Measurements from ENCODE around the gene PHF8. TPM values are rescaled to one million over a fixed set of nuclear protein-coding genes. Genes with fewer than 3 reads are reported as not detected.

Gene PHF8
- total RNA-seq, 2 experiments from 2014 or later, result 41.3 to 45.6 TPM

GRCh38 chrX:53939127-53939526 lies 105.1 kb downstream of the PHF8 start:
- no peaks in the 10 kb centered on the region for H3K9me3 Mint-ChIP-seq
- ATAC-seq (no peak), DNase-seq (no peak)
- H3K4me1 Mint-ChIP-seq (ENCODE audit: low read depth), result peaks cover 21% of the 10 kb centered on the region
- ChIA-PET CTCF (no interaction called here), POLR2A (no interaction called here)
- no peak overlapping the region for H3K4me3 Mint-ChIP-seq
- H3K27ac Mint-ChIP-seq, result no peak overlapping the region
- peaks cover 36% of the 10 kb centered on the region for H3K36me3 Mint-ChIP-seq (ENCODE audit: low read depth)
- H3K27me3 Mint-ChIP-seq, result no peaks in the 10 kb centered on the region
- intact Hi-C loops (cut with micrococcal nuclease), result no loop called here
- TF ChIP-seq, protein P1, sequence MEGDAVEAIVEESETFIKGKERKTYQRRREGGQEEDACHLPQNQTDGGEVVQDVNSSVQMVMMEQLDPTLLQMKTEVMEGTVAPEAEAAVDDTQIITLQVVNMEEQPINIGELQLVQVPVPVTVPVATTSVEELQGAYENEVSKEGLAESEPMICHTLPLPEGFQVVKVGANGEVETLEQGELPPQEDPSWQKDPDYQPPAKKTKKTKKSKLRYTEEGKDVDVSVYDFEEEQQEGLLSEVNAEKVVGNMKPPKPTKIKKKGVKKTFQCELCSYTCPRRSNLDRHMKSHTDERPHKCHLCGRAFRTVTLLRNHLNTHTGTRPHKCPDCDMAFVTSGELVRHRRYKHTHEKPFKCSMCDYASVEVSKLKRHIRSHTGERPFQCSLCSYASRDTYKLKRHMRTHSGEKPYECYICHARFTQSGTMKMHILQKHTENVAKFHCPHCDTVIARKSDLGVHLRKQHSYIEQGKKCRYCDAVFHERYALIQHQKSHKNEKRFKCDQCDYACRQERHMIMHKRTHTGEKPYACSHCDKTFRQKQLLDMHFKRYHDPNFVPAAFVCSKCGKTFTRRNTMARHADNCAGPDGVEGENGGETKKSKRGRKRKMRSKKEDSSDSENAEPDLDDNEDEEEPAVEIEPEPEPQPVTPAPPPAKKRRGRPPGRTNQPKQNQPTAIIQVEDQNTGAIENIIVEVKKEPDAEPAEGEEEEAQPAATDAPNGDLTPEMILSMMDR (IDR thresholded peaks at IDR 0.05), result no peak

DNA sequence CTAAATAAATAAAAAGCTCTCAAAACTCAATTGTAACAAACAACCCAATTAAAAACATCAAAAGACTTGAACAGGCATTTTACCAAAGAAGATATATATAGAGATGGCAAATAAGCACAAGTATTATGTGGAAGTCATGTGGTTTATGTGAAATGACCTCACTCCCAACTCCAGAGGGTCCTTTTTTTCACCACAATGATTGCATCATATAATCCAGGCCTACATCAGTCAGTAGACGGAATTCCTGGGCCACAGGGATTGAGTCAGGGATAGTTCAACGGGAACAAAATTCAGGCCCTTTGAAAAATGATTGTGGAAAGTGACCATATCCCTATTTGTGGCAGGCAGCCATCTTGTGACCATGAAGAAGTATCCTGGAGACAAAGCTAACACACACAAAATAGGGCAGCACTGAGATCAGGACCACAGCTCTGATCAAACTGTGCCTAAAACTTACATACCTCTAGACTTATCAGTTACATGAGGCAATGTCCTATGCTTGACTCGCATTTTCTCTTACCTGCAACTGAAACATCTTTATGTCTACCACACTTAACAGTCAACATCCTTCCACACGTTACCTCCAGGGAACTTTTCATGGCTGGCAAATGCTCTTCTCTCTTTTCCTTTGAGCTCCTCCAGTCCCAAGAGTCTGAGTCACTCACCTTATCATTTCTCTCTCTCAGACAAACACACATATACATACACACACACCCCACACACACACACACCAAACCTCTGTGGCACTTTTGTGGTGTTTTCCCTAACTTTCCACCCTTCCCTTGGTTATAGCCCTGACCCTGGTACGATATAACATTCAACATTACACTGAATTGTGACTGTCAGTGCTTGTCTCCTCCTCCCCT lies 113.5 kb downstream of the PHF8 start:
- Mint-ChIP-seq H3K36me3 (ENCODE audit: low read depth) (no peaks in the 10 kb centered on the region), H3K27ac (no peak overlapping the region), H3K4me3 (no peak overlapping the region), H3K4me1 (ENCODE audit: low read depth) (peaks cover 11% of the 10 kb centered on the region), H3K27me3 (no peaks in the 10 kb centered on the region), H3K9me3 (no peaks in the 10 kb centered on the region)
- ATAC-seq (peak; percentile 47), DNase-seq (no peak)
- ChIA-PET POLR2A (no interaction called here), CTCF (interaction anchor here (0.9 kb wide), 1 partner anchor 12 kb away, joined by 3 read pairs; no protein-coding TSS in a partner anchor)
- intact Hi-C loops (cut with micrococcal nuclease), result no loop called here
- TF ChIP-seq, protein P1 (IDR thresholded peaks at IDR 0.05), result no peak

- no peak for ATAC-seq
- DNase-seq, result no peak
- Mint-ChIP-seq H3K4me1 (ENCODE audit: low read depth) (peaks cover 3% of the 10 kb centered on the region), H3K27ac (no peak overlapping the region), H3K36me3 (ENCODE audit: low read depth) (no peaks in the 10 kb centered on the region), H3K27me3 (no peaks in the 10 kb centered on the region), H3K4me3 (no peak overlapping the region), H3K9me3 (no peaks in the 10 kb centered on the region)
- ChIA-PET CTCF (no interaction called here), POLR2A (no interaction called here)
- intact Hi-C loops (cut with micrococcal nuclease), result no loop called here
- TF ChIP-seq, protein P1 (IDR thresholded peaks at IDR 0.05), result no peak
These were observed 118.2 kb downstream of the PHF8 start for GRCh38 chrX:53926030-53926429.

DNA sequence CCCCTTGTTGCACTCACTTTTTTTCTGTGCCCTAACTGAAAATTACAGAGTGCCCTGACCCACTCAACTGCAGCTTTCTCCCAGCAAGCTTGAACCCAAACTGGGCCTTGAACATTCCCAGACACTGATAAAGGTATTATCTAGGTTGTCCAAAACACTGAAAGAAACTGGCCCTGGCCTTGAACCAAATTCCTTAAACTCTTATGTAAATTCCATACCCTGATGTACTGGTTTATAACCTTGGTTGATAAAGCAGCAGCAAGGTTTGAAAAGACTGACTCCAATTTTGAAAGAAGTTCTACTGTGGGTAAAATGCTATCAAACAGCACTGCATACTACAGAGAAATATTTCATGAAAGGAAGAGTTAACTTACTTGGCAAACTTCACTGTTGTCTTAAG lies 125.6 kb downstream of the PHF8 start:
- no peaks in the 10 kb centered on the region for H3K36me3 Mint-ChIP-seq (ENCODE audit: low read depth)
- intact Hi-C loops (cut with micrococcal nuclease), result no loop called here
- no peak overlapping the region for H3K4me3 Mint-ChIP-seq
- POLR2A ChIA-PET, result no interaction called here
- H3K9me3 Mint-ChIP-seq, result no peaks in the 10 kb centered on the region
- CTCF ChIA-PET, result no interaction called here
- ATAC-seq (no peak), DNase-seq (no peak)
- no peaks in the 10 kb centered on the region for H3K27me3 Mint-ChIP-seq
- H3K27ac Mint-ChIP-seq, result no peak overlapping the region
- H3K4me1 Mint-ChIP-seq (ENCODE audit: low read depth), result no peaks in the 10 kb centered on the region
- TF ChIP-seq, protein P1 (IDR thresholded peaks at IDR 0.05), result no peak

DNA sequence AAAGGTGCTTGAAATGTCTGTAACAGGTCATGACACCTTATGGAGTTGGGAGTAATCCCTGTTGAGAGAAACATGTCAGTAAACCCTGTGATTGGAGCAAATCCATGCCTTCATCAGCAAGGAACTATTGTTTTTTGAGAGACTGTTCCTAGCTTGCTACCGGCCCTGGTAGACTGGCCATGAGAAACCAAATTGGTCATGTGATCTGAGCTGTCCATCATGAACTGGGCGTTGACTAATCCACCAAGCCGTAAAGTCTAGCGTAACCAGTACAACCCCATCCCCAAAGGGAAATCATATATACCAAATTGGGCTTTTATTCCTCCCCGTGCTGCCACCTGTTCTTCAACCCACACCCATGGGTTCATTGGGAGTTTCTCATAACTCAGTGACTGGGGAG lies 143.7 kb downstream of the PHF8 start:
- ChIA-PET CTCF (no interaction called here), POLR2A (no interaction called here)
- Mint-ChIP-seq H3K27me3 (peaks cover 2% of the 10 kb centered on the region), H3K27ac (no peak overlapping the region), H3K9me3 (no peaks in the 10 kb centered on the region), H3K36me3 (ENCODE audit: low read depth) (no peaks in the 10 kb centered on the region), H3K4me1 (ENCODE audit: low read depth) (no peaks in the 10 kb centered on the region), H3K4me3 (no peak overlapping the region)
- intact Hi-C loops (cut with micrococcal nuclease), result no loop called here
- TF ChIP-seq, protein P1 (IDR thresholded peaks at IDR 0.05), result no peak
- ATAC-seq, result no peak
- no peak for DNase-seq
